GM12872 (cell line): Measurements from ENCODE around the gene GPATCH11.

Source experiments
- CTCF ChIP-seq: IDR thresholded peaks from 3 replicates; pipeline ENCODE4 v1.5.1; 2011; ENCODE audit warnings: low read depth, mild to moderate bottlenecking, low read length, moderate library complexity; ENCODE audit not compliant: insufficient read depth

The GPATCH11 gene

DNA sequence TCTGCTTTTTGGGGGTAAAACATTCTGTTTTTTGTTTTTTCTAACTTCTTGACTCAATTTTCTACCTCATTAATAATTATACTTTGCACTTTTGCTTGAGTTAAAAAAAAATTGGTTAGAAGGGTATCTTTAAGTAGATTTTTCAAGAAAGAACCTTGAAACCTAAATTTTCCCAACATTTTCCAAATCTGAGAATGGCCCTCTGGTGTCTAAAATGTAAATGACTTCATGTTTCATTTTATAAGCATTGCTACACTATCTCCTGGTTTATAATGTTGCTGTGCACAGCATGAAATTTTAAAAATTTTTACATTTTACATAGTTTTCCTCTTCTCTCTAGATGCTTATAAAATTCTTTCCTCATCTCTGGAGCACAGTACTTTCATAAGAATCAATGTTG is 58.2 kb downstream of the GPATCH11 start:
- no peak for TF ChIP-seq CTCF

GRCh38 chr2:37143974-37144373 is 59.7 kb downstream of the GPATCH11 start:
- no peak for TF ChIP-seq CTCF

- TF ChIP-seq CTCF: no peak
Observed at GRCh38 chr2:37146062-37146461, 61.7 kb downstream of the GPATCH11 start.

GRCh38 chr2:37148325-37148724 is 64.0 kb downstream of the GPATCH11 start:
- TF ChIP-seq CTCF: no peak
